Subcutaneous abdominal adipose tissue (tissue), 5 donors: ENCODE measurements around the gene SLC9A3.

Source experiments
- H3K27ac ChIP-seq: one replicate; pipeline ENCODE4 v1.7.0; 2013; ENCODE audit warnings: low read depth, mild to moderate bottlenecking, inconsistent platforms, low read length, moderate library complexity
- H3K27me3 ChIP-seq, 5 donors: one replicate each; pipeline ENCODE4 v1.7.0; 2013; ENCODE audit warnings: low read length in 5 of 5, inconsistent platforms in 1 of 5; ENCODE audit not compliant: control insufficient read depth in 5 of 5, insufficient read depth in 4 of 5
- H3K36me3 ChIP-seq, 5 donors: one replicate each; pipeline ENCODE4 v1.7.0; 2013; ENCODE audit warnings: low read length in 5 of 5; ENCODE audit not compliant: control insufficient read depth in 5 of 5, insufficient read depth in 5 of 5
- H3K4me1 ChIP-seq, 5 donors: one replicate each; pipeline ENCODE4 v1.7.0; 2013; ENCODE audit warnings: low read length in 5 of 5, mild to moderate bottlenecking in 3 of 5, moderate library complexity in 1 of 5; ENCODE audit not compliant: control insufficient read depth in 5 of 5, insufficient read depth in 5 of 5
- H3K4me3 ChIP-seq, 5 donors: one replicate each; pipeline ENCODE4 v1.7.0; 2013; ENCODE audit warnings: low read length in 5 of 5, low read depth in 1 of 5
- H3K9ac ChIP-seq, 5 donors: one replicate each; pipeline ENCODE4 v1.7.0; 2013; ENCODE audit warnings: low read length in 5 of 5, mild to moderate bottlenecking in 4 of 5, moderate library complexity in 3 of 5
- H3K9me3 ChIP-seq, 5 donors: one replicate each; pipeline ENCODE4 v1.7.0; 2013; ENCODE audit warnings: low read length in 5 of 5; ENCODE audit not compliant: control insufficient read depth in 5 of 5
- donor health status: healthy.
- donor health status: healthy.
- donor health status: healthy.
- donor health status: healthy.
- donor health status: healthy.

Gene SLC9A3

DNA sequence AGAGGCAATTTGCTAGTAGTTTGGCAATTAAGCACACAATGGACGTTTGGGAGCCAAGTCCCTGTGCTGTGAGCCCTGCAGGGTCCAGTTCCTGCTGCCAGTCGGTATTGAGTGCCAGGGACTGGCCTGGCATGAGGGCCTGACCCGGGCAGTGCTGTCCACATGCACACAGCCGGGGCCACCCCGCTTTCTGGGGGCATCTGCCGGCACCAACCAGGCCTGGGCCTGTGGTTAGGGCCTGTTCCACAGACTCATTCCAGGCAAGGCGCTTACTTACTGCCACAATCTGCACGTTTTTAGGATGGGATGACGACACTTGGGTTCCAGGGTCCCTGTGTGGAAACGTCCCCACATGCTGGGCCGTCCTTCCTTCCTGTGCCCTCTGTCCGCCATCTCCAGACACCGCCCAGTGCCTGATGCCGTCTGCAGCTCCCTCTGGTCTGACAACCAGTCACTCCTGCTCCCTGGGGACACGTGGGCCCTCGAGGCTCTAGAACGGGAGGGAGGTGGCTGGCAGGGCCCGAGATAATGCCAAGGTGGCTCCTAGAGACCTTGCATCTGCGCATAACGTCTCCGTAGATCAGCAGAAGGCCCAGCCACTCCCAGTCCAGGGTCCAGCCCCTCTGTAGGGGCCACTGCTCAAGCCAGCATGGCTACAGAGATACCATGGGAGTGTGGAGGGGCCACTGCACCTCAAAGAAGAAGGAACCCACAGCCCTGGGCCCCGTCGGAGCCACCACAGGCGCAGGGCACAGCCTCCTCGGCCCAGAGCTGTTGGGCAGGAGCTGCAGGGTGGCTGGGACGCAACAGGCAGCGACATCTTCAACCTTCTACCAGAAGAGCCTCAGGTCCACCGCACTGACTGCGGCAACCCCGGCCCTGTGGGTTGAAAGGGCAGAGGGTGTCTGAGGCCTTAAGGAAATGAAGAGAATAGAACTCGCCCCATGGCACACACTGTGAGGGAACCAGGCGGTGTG lies 24.7 kb downstream of the SLC9A3 start:
- H3K4me1 ChIP-seq: peaks cover 0 to 10% (median 6%) of the 10 kb centered on the region in 5 donors
- H3K36me3 ChIP-seq: no peaks in the 10 kb centered on the region
- no peak overlapping the region for H3K4me3 ChIP-seq
- H3K27me3 ChIP-seq: peaks cover 29 to 71% (median 52%) of the 10 kb centered on the region in 5 donors
- H3K9ac ChIP-seq: no peak overlapping the region
- no peak overlapping the region for H3K27ac ChIP-seq
- H3K9me3 ChIP-seq: peaks cover 0 to 4% (median 0%) of the 10 kb centered on the region in 5 donors

DNA sequence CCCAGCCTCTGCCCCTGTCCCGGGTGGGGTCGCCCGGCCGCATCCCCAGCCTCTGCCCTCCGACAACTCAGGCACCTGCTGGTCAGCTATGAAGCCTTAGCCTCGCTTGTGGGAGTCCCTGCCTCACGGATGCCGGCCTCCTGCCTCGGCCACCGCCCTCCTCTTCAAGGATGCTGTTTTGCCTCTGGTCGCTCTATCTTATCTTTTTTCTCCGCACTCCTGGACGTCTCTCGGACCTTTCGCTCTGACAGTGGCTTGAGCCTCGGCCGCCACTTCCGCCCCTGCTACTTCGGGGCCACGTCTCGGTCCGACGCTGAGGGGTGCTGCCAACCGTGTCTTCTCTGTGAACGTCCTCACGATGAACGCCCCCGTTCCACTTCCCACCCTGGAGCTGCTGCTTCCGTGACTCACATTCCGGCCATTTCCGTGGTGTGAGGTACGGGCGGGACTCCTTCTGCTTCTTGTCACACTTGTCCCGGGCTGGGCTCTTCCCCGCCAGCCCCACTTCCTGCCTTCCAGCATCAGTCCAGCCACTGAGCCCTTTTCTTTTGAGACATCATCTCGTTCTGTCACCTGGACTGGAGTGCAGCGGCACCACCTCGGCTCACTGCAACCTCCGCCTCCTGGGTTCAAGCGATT lies 26.3 kb downstream of the SLC9A3 start:
- no peak overlapping the region for H3K27ac ChIP-seq
- peaks cover 0 to 4% (median 0%) of the 10 kb centered on the region in 5 donors for H3K9me3 ChIP-seq
- H3K4me3 ChIP-seq: no peak overlapping the region
- H3K36me3 ChIP-seq: no peaks in the 10 kb centered on the region
- peaks cover 38 to 78% (median 52%) of the 10 kb centered on the region in 5 donors for H3K27me3 ChIP-seq
- H3K4me1 ChIP-seq: peaks cover 0 to 10% (median 6%) of the 10 kb centered on the region in 5 donors
- H3K9ac ChIP-seq: no peak overlapping the region

DNA sequence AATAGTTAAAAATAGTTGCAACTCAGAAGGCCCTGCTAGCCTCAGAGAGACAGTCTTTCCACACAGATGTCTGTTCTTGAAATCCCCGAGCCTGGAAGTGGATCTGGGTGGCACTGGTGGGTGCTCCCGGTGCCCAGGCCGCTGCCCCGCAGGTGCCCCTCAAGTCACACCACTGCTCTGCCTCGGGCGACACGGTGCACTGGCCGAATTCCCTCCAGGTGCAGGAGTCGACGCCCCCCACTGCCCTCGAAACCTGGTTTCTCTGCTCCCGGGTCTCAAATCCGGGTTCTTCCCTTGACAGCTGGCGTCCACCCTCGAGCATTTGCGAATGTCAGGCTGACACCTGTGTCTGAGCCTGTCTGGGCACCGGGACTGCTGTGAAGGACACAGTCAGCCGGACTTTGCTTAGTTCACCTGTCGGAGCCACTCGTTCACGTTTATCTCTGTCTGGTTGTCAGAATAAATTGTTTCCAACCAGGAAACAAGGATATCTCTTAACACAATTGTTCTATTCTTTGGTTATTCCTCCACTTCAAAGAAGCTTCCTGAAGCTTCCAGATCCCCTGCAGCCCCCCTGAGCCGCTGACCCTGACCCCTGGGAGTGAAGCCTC lies 27.1 kb downstream of the SLC9A3 start:
- H3K36me3 ChIP-seq: no peaks in the 10 kb centered on the region
- H3K9me3 ChIP-seq: no peaks in the 10 kb centered on the region
- no peak overlapping the region for H3K4me3 ChIP-seq
- H3K27ac ChIP-seq: no peak overlapping the region
- H3K4me1 ChIP-seq: peaks cover 0 to 10% (median 6%) of the 10 kb centered on the region in 5 donors
- peaks cover 38 to 79% (median 50%) of the 10 kb centered on the region in 5 donors for H3K27me3 ChIP-seq
- no peak overlapping the region for H3K9ac ChIP-seq

DNA sequence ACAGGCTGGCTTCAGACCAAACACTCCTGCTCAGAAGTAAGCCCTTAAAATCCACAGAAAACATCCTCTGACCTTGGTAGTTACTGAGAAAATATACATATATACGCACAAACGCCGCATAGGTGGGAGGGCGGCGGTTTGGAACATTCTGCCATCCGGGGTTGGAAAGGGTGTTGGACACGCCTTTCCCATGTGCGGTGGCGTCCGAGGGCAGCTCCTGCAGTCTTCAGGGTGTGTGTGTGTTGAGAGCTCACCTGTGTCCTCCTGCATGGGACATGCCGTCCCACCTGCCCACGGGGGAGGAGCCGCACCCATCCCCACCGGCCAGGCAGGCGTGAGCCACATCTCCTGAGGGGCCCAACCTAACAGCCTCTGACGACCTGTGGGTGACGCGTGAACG lies 28.2 kb downstream of the SLC9A3 start:
- H3K9ac ChIP-seq: no peak overlapping the region
- no peaks in the 10 kb centered on the region for H3K36me3 ChIP-seq
- H3K4me1 ChIP-seq: peaks cover 0 to under 1% (median 0%) of the 10 kb centered on the region in 5 donors
- no peak overlapping the region for H3K27ac ChIP-seq
- peaks cover 31 to 72% (median 47%) of the 10 kb centered on the region in 5 donors for H3K27me3 ChIP-seq
- no peaks in the 10 kb centered on the region for H3K9me3 ChIP-seq
- H3K4me3 ChIP-seq: no peak overlapping the region

DNA sequence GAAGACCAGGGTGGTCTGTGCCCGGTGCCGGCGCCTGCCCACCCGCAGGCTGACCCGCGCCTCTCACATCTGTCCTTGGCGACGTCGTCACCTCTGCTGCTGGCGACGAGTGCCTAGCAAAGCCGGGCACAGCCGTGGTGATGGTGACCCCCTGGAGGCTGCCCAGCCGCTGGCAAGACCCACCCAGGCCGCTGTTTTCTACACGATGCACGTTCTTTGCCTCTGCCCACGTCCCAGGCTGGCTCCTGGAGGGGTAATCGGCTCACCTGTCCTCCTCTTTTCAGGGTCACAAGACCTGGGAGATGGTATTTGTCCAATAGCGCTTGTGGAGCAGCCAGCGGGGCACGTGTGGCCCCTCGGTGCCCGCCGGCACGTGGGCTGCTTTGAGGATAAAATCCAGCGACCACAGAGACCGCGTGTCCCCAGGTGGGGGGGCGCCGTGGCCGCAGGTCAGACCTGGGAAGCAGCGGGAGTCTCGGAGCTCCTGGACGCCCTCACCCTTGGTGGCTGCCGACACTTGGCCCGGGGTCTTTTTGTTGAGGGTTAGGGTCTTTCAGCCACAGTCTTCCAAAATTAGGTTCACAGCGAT lies 29.5 kb downstream of the SLC9A3 start:
- Histone ChIP-seq H3K9me3 (no peaks in the 10 kb centered on the region), H3K9ac (no peak overlapping the region), H3K4me3 (no peak overlapping the region), H3K4me1 (no peaks in the 10 kb centered on the region), H3K27ac (no peak overlapping the region), H3K36me3 (no peaks in the 10 kb centered on the region), H3K27me3 (peaks cover 22 to 63% (median 43%) of the 10 kb centered on the region in 5 donors)

DNA sequence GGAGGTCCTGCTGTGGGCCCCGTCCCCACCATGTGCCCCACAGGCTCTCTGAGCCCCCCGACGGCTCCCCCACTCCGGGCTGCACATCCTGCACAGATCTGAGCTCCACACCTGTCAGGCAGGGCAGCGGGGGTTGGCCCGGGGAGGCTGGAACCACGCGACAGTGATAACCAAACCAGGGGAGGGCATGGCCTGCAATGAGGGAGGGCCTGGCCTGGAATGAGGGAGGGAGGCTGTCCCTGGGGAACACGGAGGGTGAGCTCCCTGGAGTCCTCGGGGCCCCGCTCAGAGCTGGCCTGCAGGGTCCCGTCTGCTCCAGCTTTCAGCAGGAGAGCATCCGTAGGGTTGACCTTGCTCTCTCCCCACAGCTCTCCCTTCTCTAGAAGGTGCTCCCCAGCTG lies 30.5 kb downstream of the SLC9A3 start:
- Histone ChIP-seq H3K4me1 (no peaks in the 10 kb centered on the region), H3K4me3 (no peak overlapping the region), H3K27me3 (peaks cover 17 to 53% (median 35%) of the 10 kb centered on the region in 5 donors), H3K36me3 (no peaks in the 10 kb centered on the region), H3K27ac (no peak overlapping the region), H3K9me3 (no peaks in the 10 kb centered on the region), H3K9ac (no peak overlapping the region)

DNA sequence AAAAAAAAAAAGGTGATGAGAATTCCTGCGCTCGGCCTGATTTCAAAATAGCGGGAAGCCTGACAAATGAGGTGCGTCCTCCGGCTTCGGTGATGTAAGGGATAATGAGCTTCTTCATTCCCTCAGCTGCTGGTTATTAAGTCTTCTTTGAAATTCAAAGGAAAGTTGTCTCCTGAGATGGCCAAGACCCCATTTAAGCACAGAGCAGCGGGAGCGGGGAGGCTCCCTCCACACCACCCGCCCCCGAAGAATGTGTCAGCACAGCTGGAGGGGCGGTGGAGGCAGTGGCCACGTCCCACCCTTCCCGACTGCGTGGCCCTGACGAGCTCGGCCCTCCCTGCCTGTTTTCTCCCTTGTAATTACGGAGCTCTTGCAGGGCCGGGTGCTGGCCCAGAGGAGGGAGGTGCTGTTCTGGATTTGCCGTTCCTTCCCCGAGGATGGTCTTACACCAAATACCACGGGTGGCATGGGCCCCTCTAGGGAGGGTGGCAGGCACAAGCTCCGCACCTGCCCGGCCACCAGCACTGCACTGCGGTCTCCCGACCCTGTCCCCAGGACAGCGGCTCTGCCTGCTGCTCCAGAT lies 31.0 kb downstream of the SLC9A3 start:
- H3K36me3 ChIP-seq: no peaks in the 10 kb centered on the region
- H3K9me3 ChIP-seq: no peaks in the 10 kb centered on the region
- H3K4me3 ChIP-seq: no peak overlapping the region
- H3K9ac ChIP-seq: no peak overlapping the region
- H3K4me1 ChIP-seq: no peaks in the 10 kb centered on the region
- peaks cover 17 to 50% (median 35%) of the 10 kb centered on the region in 5 donors for H3K27me3 ChIP-seq
- H3K27ac ChIP-seq: no peak overlapping the region

DNA sequence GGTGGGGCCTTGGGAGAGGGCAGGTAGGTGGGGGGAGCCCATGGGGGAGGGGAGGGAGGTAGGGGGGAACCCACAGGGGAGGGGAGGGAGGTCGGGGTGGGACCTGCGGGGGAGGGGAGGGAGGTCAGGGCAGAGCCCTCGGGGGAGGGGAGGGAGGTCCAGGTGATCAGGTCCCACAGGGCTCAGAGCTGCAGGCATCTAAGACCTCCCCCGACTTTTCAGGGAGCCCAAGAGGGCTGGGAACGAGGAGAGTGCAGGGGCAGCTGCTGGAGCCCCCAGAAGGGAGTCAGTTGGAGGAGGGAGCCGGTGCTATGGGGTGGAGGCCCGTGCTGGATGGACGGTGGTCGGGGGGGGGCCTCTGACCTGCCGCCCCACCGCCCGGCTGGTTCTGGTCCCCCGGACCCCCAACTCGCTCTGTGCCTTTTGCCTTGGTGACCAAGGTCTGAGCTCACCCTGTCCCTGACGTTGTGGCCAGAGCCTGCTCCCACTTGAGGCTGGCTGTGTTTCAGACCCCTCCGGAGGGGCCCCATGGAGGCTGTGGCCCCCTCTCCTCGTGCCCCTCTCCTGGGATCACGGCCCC lies 31.8 kb downstream of the SLC9A3 start:
- Histone ChIP-seq H3K9me3 (no peaks in the 10 kb centered on the region), H3K4me3 (no peak overlapping the region), H3K9ac (no peak overlapping the region), H3K27me3 (peaks cover 17 to 44% (median 35%) of the 10 kb centered on the region in 5 donors), H3K27ac (no peak overlapping the region), H3K36me3 (no peaks in the 10 kb centered on the region), H3K4me1 (no peaks in the 10 kb centered on the region)

DNA sequence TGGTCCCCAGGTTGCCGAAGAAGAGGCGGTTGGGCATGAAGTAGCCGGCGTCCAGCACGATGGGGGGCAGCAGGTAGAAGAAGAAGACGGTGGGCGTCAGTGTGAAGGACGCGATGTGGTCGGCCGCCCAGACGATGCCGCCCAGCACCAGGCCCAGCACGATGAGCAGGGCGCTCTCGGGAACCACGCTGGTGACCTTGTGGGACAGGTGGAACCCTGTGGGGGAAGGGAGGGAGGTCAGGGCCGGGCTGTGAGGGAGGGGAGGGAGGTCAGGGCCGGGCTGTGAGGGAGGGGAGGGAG lies 32.4 kb downstream of the SLC9A3 start:
- peaks cover 13 to 39% (median 35%) of the 10 kb centered on the region in 5 donors for H3K27me3 ChIP-seq

More for the DNA sequence above, 32.4 kb downstream of the SLC9A3 start:
- no peaks in the 10 kb centered on the region for H3K4me1 ChIP-seq
- no peak overlapping the region for H3K4me3 ChIP-seq
- no peak overlapping the region for H3K27ac ChIP-seq
- H3K9me3 ChIP-seq: no peaks in the 10 kb centered on the region
- H3K9ac ChIP-seq: no peak overlapping the region
- H3K36me3 ChIP-seq: no peaks in the 10 kb centered on the region
